ENCODE data around the gene ACOX3. TPM values are rescaled to one million over a fixed set of nuclear protein-coding genes. Genes with fewer than 3 reads are reported as not detected.
A peak's percentile ranks its signal among the peaks of the same experiment; 100 is the strongest.

Gene ACOX3
- total and polyA plus RNA-seq, 11 donors: 16.9 to 51.6 (median 24.1) TPM

GRCh38 chr4:8395504-8396296 lies 44.8 kb downstream of the ACOX3 start:
- peaks cover 0 to 40% (median 29%) of the 10 kb centered on the region in 12 donors for H3K4me1 ChIP-seq
- H3K27me3 ChIP-seq: no peaks in the 10 kb centered on the region
- peaks cover 0 to 66% (median 51%) of the 10 kb centered on the region in 9 donors for H3K36me3 ChIP-seq
- DNase-seq (peak in 1 of 5 donors; percentile 21), ATAC-seq (no peak)
- no peaks in the 10 kb centered on the region for H3K9me3 ChIP-seq
- WGBS, 4 donors: 94 to 99% (median 98%) methylated on average over 10 to 12 of the region's 12 CpGs
- no peak overlapping the region for H3K27ac ChIP-seq
- TF ChIP-seq CTCF (IDR thresholded peaks at IDR 0.05) (no peak), POLR2A (IDR thresholded peaks at IDR 0.05) (no peak)
- intact Hi-C loops (cut with DNase I): loop anchor here in 3 of 10 donors (5.0 to 10.0 kb wide), 3 partner anchors 51 to 78 kb away; no protein-coding TSS in a partner anchor
- H3K4me3 ChIP-seq: no peak overlapping the region

GRCh38 chr4:8394806-8395205 lies 45.7 kb downstream of the ACOX3 start:
- DNase-seq (no peak), ATAC-seq (peak in 3 of 4 donors; percentile 6 to 9 (median 8))
- H3K36me3 ChIP-seq: peaks cover 0 to 70% (median 56%) of the 10 kb centered on the region in 9 donors
- no peak for TF ChIP-seq POLR2A (IDR thresholded peaks at IDR 0.05)
- TF ChIP-seq CTCF (IDR thresholded peaks at IDR 0.05): no peak
- no peak overlapping the region for H3K4me3 ChIP-seq
- H3K9me3 ChIP-seq: no peaks in the 10 kb centered on the region
- peaks cover 0 to 42% (median 30%) of the 10 kb centered on the region in 12 donors for H3K4me1 ChIP-seq
- intact Hi-C loops (cut with DNase I): loop anchor here in 4 of 10 donors (5.0 to 10.0 kb wide), 4 partner anchors 50 to 78 kb away; no protein-coding TSS in a partner anchor
- H3K27ac ChIP-seq: peak overlapping the region in 11 of 12 donors; percentile 15 to 94 (median 78)
- no peaks in the 10 kb centered on the region for H3K27me3 ChIP-seq
- 78 to 85% (median 80%) methylated on average over 9 to 12 of the region's 12 CpGs for WGBS, 4 donors

GRCh38 chr4:8394061-8394519 lies 46.4 kb downstream of the ACOX3 start:
- no peak for TF ChIP-seq CTCF (IDR thresholded peaks at IDR 0.05)
- no peak for TF ChIP-seq POLR2A (IDR thresholded peaks at IDR 0.05)
- no peak overlapping the region for H3K4me3 ChIP-seq
- intact Hi-C loops (cut with DNase I): loop anchor here in 3 of 10 donors (5.0 to 10.0 kb wide), 2 partner anchors 49 to 52 kb away; no protein-coding TSS in a partner anchor
- peak; percentile 79 to 92 (median 89) for DNase-seq
- H3K4me1 ChIP-seq: peaks cover 0 to 42% (median 30%) of the 10 kb centered on the region in 12 donors
- ATAC-seq: peak; percentile 77 to 84 (median 82)
- no peaks in the 10 kb centered on the region for H3K9me3 ChIP-seq
- 35 to 54% (median 42%) methylated on average over 19 of the region's 19 CpGs for WGBS, 4 donors
- no peaks in the 10 kb centered on the region for H3K27me3 ChIP-seq
- peaks cover 0 to 71% (median 58%) of the 10 kb centered on the region in 9 donors for H3K36me3 ChIP-seq
- peak overlapping the region; percentile 19 to 94 (median 76) for H3K27ac ChIP-seq

GRCh38 chr4:8393593-8394038 lies 46.9 kb downstream of the ACOX3 start:
- no peaks in the 10 kb centered on the region for H3K27me3 ChIP-seq
- 38 to 48% (median 43%) methylated on average over 8 of the region's 8 CpGs for WGBS, 4 donors
- peaks cover 0 to 42% (median 30%) of the 10 kb centered on the region in 12 donors for H3K4me1 ChIP-seq
- intact Hi-C loops (cut with DNase I): loop anchor here in 4 of 10 donors (2.0 to 10.0 kb wide), 3 partner anchors 49 to 53 kb away; no protein-coding TSS in a partner anchor
- no peaks in the 10 kb centered on the region for H3K9me3 ChIP-seq
- TF ChIP-seq POLR2A (IDR thresholded peaks at IDR 0.05) (no peak), CTCF (IDR thresholded peaks at IDR 0.05) (no peak)
- peak overlapping the region; percentile 19 to 94 (median 76) for H3K27ac ChIP-seq
- H3K36me3 ChIP-seq: peaks cover 0 to 72% (median 58%) of the 10 kb centered on the region in 9 donors
- ATAC-seq (peak; percentile 71 to 85 (median 80)), DNase-seq (peak; percentile 51 to 81 (median 65))
- no peak overlapping the region for H3K4me3 ChIP-seq
